CD14-positive monocyte (primary cell): ENCODE data around the gene CYP19A1. TPM values are rescaled to one million over a fixed set of nuclear protein-coding genes. Genes with fewer than 3 reads are reported as not detected.
A peak's percentile ranks its signal among the peaks of the same experiment; 100 is the strongest.

ENCODE experiments used
- DNase-seq, 3 donors: peaks; one replicate each; pipeline ENCODE4 v3.0.0-alpha.2; 2011 to 2022
- H2AFZ ChIP-seq: 2 replicates; pipeline ENCODE4 v1.6.0; 2012; ENCODE audit warnings: mild to moderate bottlenecking, low read depth, low read length, inconsistent platforms; ENCODE audit not compliant: insufficient read depth, poor library complexity, severe bottlenecking
- H3K27ac ChIP-seq, 2 donors: 1 replicate in 1 of 2; 2 replicates in 1 of 2; pipeline ENCODE4 v1.5.1; 2012 to 2013; ENCODE audit warnings: low read length in 2 of 2, control low read depth in 1 of 2, inconsistent platforms in 1 of 2, low read depth in 1 of 2, mild to moderate bottlenecking in 1 of 2
- H3K27me3 ChIP-seq, 2 donors: one replicate each; pipeline versions ENCODE4 v1.6.0 to v1.6.1; 2011 to 2013; ENCODE audit warnings: low read length in 2 of 2; ENCODE audit not compliant: control insufficient read depth in 2 of 2, insufficient read depth in 2 of 2
- H3K36me3 ChIP-seq, 2 donors: replicated peaks in 1 of 2; 1 replicate in 1 of 2; 2 replicates in 1 of 2; pipeline versions ENCODE4 v1.5.1 to v1.6.1; 2012 to 2013; ENCODE audit warnings: low read length in 2 of 2, control low read depth in 1 of 2, inconsistent platforms in 1 of 2, mild to moderate bottlenecking in 1 of 2; ENCODE audit not compliant: insufficient read depth in 2 of 2, control insufficient read depth in 1 of 2
- H3K4me1 ChIP-seq, 2 donors: 1 replicate in 1 of 2; 2 replicates in 1 of 2; pipeline versions ENCODE4 v1.5.1 to v1.6.1; 2012 to 2013; ENCODE audit warnings: low read length in 2 of 2, control low read depth in 1 of 2, inconsistent platforms in 1 of 2, mild to moderate bottlenecking in 1 of 2, moderate library complexity in 1 of 2; ENCODE audit not compliant: insufficient read depth in 2 of 2, control insufficient read depth in 1 of 2
- H3K4me2 ChIP-seq: replicated peaks from 2 replicates; pipeline ENCODE3; 2012; ENCODE audit warnings: low read length, moderate library complexity, mild to moderate bottlenecking; ENCODE audit not compliant: poor library complexity, severe bottlenecking; ENCODE audit errors: extremely low read depth
- H3K4me3 ChIP-seq, 3 experiments: fragments of 200-600 bp in 1 of 3; sonication (generic) in 1 of 3; replicated peaks in 1 of 3; 1 replicate in 2 of 3; 2 replicates in 1 of 3; pipeline ENCODE4 v1.5.1; 2011 to 2013; ENCODE audit warnings: low read length in 3 of 3, mild to moderate bottlenecking in 3 of 3, control low read depth in 2 of 3, low read depth in 2 of 3, inconsistent platforms in 1 of 3, moderate library complexity in 1 of 3
- H3K79me2 ChIP-seq: 2 replicates; pipeline ENCODE4 v1.6.0; 2012; ENCODE audit warnings: mild to moderate bottlenecking, control low read depth, inconsistent platforms, low read length, moderate library complexity; ENCODE audit not compliant: insufficient read depth
- H3K9ac ChIP-seq: 2 replicates; pipeline ENCODE4 v1.6.0; 2017; ENCODE audit warnings: low read length, mild to moderate bottlenecking; ENCODE audit not compliant: insufficient read depth, poor library complexity, severe bottlenecking
- H3K9me3 ChIP-seq, 2 donors: replicated peaks in 1 of 2; 1 replicate in 1 of 2; 2 replicates in 1 of 2; pipeline versions ENCODE4 v1.5.1 to v1.6.1; 2012 to 2013; ENCODE audit warnings: low read length in 2 of 2, control low read depth in 1 of 2; ENCODE audit not compliant: control insufficient read depth in 1 of 2, insufficient read depth in 1 of 2
- H4K20me1 ChIP-seq: 2 replicates; pipeline ENCODE4 v1.6.0; 2012; ENCODE audit warnings: mild to moderate bottlenecking, low read length, control low read depth, moderate library complexity; ENCODE audit not compliant: insufficient read depth
- H3K27ac Mint-ChIP-seq, 7 donors: one replicate each; pipeline ENCODE4 v1.8.0; 2020; ENCODE audit warnings: mild to moderate bottlenecking in 7 of 7, mixed read lengths in 7 of 7, moderate library complexity in 6 of 7, inconsistent platforms in 2 of 7
- H3K27me3 Mint-ChIP-seq, 3 donors: one replicate each; pipeline ENCODE4 v1.8.0; 2021 to 2022; ENCODE audit warnings: low read depth in 3 of 3, mild to moderate bottlenecking in 3 of 3, mixed read lengths in 3 of 3, moderate library complexity in 3 of 3, inconsistent platforms in 1 of 3
- H3K36me3 Mint-ChIP-seq, 2 donors: one replicate each; pipeline ENCODE4 v1.8.0; 2020; ENCODE audit warnings: mixed read lengths in 2 of 2, inconsistent platforms in 1 of 2, mild to moderate bottlenecking in 1 of 2
- H3K4me1 Mint-ChIP-seq: one replicate; pipeline ENCODE4 v1.8.0; 2020; ENCODE audit warnings: mild to moderate bottlenecking, mixed read lengths
- H3K4me3 Mint-ChIP-seq, 2 donors: one replicate each; pipeline ENCODE4 v1.8.0; 2020; ENCODE audit warnings: mild to moderate bottlenecking in 2 of 2, mixed read lengths in 2 of 2, moderate library complexity in 1 of 2
- H3K9me3 Mint-ChIP-seq, 7 donors: one replicate each; pipeline ENCODE4 v1.8.0; 2020 to 2022; ENCODE audit warnings: mixed read lengths in 7 of 7, mild to moderate bottlenecking in 6 of 7, moderate library complexity in 6 of 7, inconsistent platforms in 2 of 7
- CTCF ChIP-seq: fragments of 200-600 bp; IDR thresholded peaks from one replicate; pipeline ENCODE4 v1.8.0; 2022; ENCODE audit warnings: antibody characterized with exemption, mild to moderate bottlenecking
- WGBS: methylation state at CpG from one replicate; pipeline ENCODE4 v1.1.5; 2013; ENCODE audit warnings: missing lambda C conversion rate; ENCODE audit not compliant: insufficient coverage; 5-methylcytosine and 5-hydroxymethylcytosine counted together
- intact Hi-C, 2 donors: fragments of 100-400 bp; cut with micrococcal nuclease; formaldehyde crosslinking; loops; one replicate each; pipeline versions ENCODE4 v1.15.0 to v1.15.1; 2023
- polyA plus RNA-seq, 3 donors: library from polyadenylated mRNA; depleted of rRNA in 1 of 3; unstranded in 2 of 3; stranded (reverse) in 1 of 3; fragments of 300-500 nt in 2 of 3; fragments of >200 nt in 1 of 3; fragmentation: Illumina TruSeq in 2 of 3; gene quantifications; 1 replicate in 2 of 3; 2 replicates in 1 of 3; pipeline ENCODE4 v1.2.3, GENCODE V29; 2012 to 2021

The CYP19A1 gene
- polyA plus RNA-seq, 3 donors, result not detected

- Histone ChIP-seq H3K27ac (peak overlapping the region in 1 of 2 donors; percentile 35), H3K36me3 (no peaks in the 10 kb centered on the region), H3K4me1 (peaks cover 52 to 58% of the 10 kb centered on the region in 2 donors), H3K27me3 (no peaks in the 10 kb centered on the region), H2AFZ (no peak overlapping the region), H3K4me2 (no peak overlapping the region), H4K20me1 (no peaks in the 10 kb centered on the region), H3K9me3 (no peaks in the 10 kb centered on the region), H3K79me2 (no peaks in the 10 kb centered on the region), H3K4me3 (peak overlapping the region in 1 of 3 experiments; percentile 22), H3K9ac (no peak overlapping the region)
- H3K27ac Mint-ChIP-seq, result peak overlapping the region in 1 of 7 donors; percentile 51
- H3K36me3 Mint-ChIP-seq, result no peaks in the 10 kb centered on the region
- TF ChIP-seq CTCF, result no peak
- 83% methylated on average over 2 of the region's 2 CpGs for WGBS
- intact Hi-C loops, result no loop called here
- peaks cover 10% of the 10 kb centered on the region for H3K4me1 Mint-ChIP-seq
- H3K4me3 Mint-ChIP-seq, result no peak overlapping the region
- no peak for DNase-seq
- peaks cover 0 to 1% (median 0%) of the 10 kb centered on the region in 7 donors for H3K9me3 Mint-ChIP-seq
- peaks cover 0 to 4% (median 0%) of the 10 kb centered on the region in 3 donors for H3K27me3 Mint-ChIP-seq
Observed at GRCh38 chr15:51333571-51333970, 4.8 kb downstream of the CYP19A1 start.

DNA sequence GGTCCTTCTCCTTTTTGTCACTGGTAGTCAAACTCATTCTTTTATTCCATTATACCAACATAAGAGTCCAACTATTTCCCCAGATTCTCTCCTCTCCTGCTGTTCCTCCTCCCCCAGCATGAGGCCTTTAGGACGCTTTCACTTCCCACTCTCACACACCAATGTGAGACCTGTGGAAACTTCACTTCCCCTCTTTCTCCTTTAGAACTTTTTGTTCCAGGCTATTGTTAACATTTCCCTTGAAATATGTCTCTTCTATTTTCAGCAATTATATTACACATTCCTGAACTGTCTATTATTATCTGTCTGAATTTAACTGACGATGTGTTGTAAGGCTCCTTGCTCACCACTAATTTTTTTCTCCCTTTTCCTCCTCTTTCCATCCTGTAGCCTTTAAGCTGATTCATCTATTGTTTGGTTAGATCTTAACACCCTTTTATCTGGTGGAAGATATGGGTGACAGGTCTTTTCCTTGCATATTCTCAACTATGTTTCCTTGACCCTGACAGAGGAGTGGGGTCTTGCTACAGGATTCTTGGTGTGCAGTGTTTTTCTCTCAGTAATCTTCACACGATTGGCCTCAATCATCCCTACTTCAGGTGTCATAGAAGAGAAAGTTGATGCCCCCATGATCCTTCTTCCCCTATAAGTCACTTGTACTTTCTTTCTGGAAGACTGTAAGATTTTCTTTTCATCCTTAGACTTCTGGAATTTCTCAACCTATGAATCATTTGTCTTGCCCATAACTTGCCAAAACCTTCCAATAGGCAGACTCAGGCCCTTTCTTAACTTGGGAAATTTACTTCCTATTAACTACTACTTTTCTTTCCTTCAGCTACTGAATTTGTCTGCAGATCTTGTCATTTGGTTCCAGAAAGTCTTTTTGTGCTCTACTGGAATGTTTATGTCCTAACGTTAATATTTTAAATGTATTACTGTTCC, 5.9 kb downstream of the CYP19A1 start:
- H3K4me3 Mint-ChIP-seq, result no peak overlapping the region
- no peak for TF ChIP-seq CTCF
- H2AFZ ChIP-seq, result no peak overlapping the region
- peak overlapping the region in 1 of 3 experiments; percentile 17 for H3K4me3 ChIP-seq
- DNase-seq, result peak; percentile 54 to 69 (median 66)
- H3K4me1 ChIP-seq, result peaks cover 52 to 58% of the 10 kb centered on the region in 2 donors
- no peaks in the 10 kb centered on the region for H3K36me3 Mint-ChIP-seq
- H4K20me1 ChIP-seq, result no peaks in the 10 kb centered on the region
- 0% methylated on average over 1 of the region's 4 CpGs for WGBS
- no peaks in the 10 kb centered on the region for H3K27me3 Mint-ChIP-seq
- no peak overlapping the region for H3K9ac ChIP-seq
- intact Hi-C loops, result no loop called here
- H3K27ac Mint-ChIP-seq, result peak overlapping the region in 1 of 7 donors; percentile 75
- no peaks in the 10 kb centered on the region for H3K36me3 ChIP-seq
- no peaks in the 10 kb centered on the region for H3K79me2 ChIP-seq
- H3K27ac ChIP-seq, result peak overlapping the region in 1 of 2 donors; percentile 35
- no peaks in the 10 kb centered on the region for H3K27me3 ChIP-seq
- no peaks in the 10 kb centered on the region for H3K9me3 ChIP-seq
- H3K4me2 ChIP-seq, result peak overlapping the region; percentile 21
- peaks cover 0 to 1% (median 0%) of the 10 kb centered on the region in 7 donors for H3K9me3 Mint-ChIP-seq
- peaks cover 10% of the 10 kb centered on the region for H3K4me1 Mint-ChIP-seq
